Mucosa of rectum (tissue), 2 donors: ENCODE measurements around the gene FES.
A peak's percentile ranks its signal among the peaks of the same experiment; 100 is the strongest.

ENCODE experiments used
- H3K27ac ChIP-seq, 2 donors: one replicate each; pipeline ENCODE4 v1.7.0; 2013; ENCODE audit warnings: inconsistent platforms in 2 of 2, low read depth in 2 of 2, low read length in 2 of 2
- H3K27me3 ChIP-seq, 2 donors: one replicate each; pipeline ENCODE4 v1.7.0; 2013; ENCODE audit warnings: low read length in 2 of 2; ENCODE audit not compliant: control insufficient read depth in 2 of 2, insufficient read depth in 2 of 2
- H3K36me3 ChIP-seq, 2 donors: one replicate each; pipeline ENCODE4 v1.7.0; 2013; ENCODE audit warnings: low read length in 2 of 2; ENCODE audit not compliant: control insufficient read depth in 2 of 2, insufficient read depth in 2 of 2
- H3K4me1 ChIP-seq, 2 donors: one replicate each; pipeline ENCODE4 v1.7.0; 2013; ENCODE audit warnings: low read length in 2 of 2, mild to moderate bottlenecking in 1 of 2; ENCODE audit not compliant: control insufficient read depth in 2 of 2, insufficient read depth in 2 of 2
- H3K4me3 ChIP-seq, 2 donors: one replicate each; pipeline ENCODE4 v1.7.0; 2013; ENCODE audit warnings: low read length in 2 of 2
- H3K9ac ChIP-seq, 2 donors: one replicate each; pipeline ENCODE4 v1.7.0; 2013; ENCODE audit warnings: low read length in 2 of 2, low read depth in 1 of 2, mild to moderate bottlenecking in 1 of 2
- H3K9me3 ChIP-seq, 2 donors: one replicate each; pipeline ENCODE4 v1.7.0; 2013; ENCODE audit warnings: low read length in 2 of 2; ENCODE audit not compliant: control insufficient read depth in 2 of 2
- donor health status: healthy.
- donor health status: Normal muscosa, but diverticular disease.

The FES gene

GRCh38 chr15:90860942-90861675 is 23.2 kb upstream of the FES start:
- H3K9me3 ChIP-seq: no peaks in the 10 kb centered on the region
- H3K4me1 ChIP-seq: peaks cover 8 to 9% of the 10 kb centered on the region in 2 donors
- H3K27ac ChIP-seq: no peak overlapping the region
- no peaks in the 10 kb centered on the region for H3K36me3 ChIP-seq
- no peak overlapping the region for H3K9ac ChIP-seq
- H3K4me3 ChIP-seq: no peak overlapping the region
- H3K27me3 ChIP-seq: no peaks in the 10 kb centered on the region

- H3K27me3 ChIP-seq: no peaks in the 10 kb centered on the region
- H3K4me3 ChIP-seq: no peak overlapping the region
- no peaks in the 10 kb centered on the region for H3K36me3 ChIP-seq
- no peaks in the 10 kb centered on the region for H3K9me3 ChIP-seq
- H3K27ac ChIP-seq: no peak overlapping the region
- no peak overlapping the region for H3K9ac ChIP-seq
- peaks cover 3 to 4% of the 10 kb centered on the region in 2 donors for H3K4me1 ChIP-seq
Observed at GRCh38 chr15:90862487-90862886, 21.8 kb upstream of the FES start.

- Histone ChIP-seq H3K27ac (no peak overlapping the region), H3K9ac (no peak overlapping the region), H3K27me3 (no peaks in the 10 kb centered on the region), H3K36me3 (no peaks in the 10 kb centered on the region), H3K4me3 (no peak overlapping the region), H3K4me1 (peaks cover 5 to 6% of the 10 kb centered on the region in 2 donors), H3K9me3 (no peaks in the 10 kb centered on the region)
Observed at GRCh38 chr15:90862964-90863778, 21.1 kb upstream of the FES start.

- no peak overlapping the region for H3K4me3 ChIP-seq
- no peak overlapping the region for H3K9ac ChIP-seq
- H3K9me3 ChIP-seq: no peaks in the 10 kb centered on the region
- no peak overlapping the region for H3K27ac ChIP-seq
- no peaks in the 10 kb centered on the region for H3K36me3 ChIP-seq
- peaks cover 12 to 14% of the 10 kb centered on the region in 2 donors for H3K4me1 ChIP-seq
- no peaks in the 10 kb centered on the region for H3K27me3 ChIP-seq
Observed at GRCh38 chr15:90863987-90864386, 20.3 kb upstream of the FES start.

- peaks cover 17 to 19% of the 10 kb centered on the region in 2 donors for H3K4me1 ChIP-seq
- no peaks in the 10 kb centered on the region for H3K27me3 ChIP-seq
- no peak overlapping the region for H3K4me3 ChIP-seq
- no peaks in the 10 kb centered on the region for H3K9me3 ChIP-seq
- H3K9ac ChIP-seq: no peak overlapping the region
- no peaks in the 10 kb centered on the region for H3K36me3 ChIP-seq
- H3K27ac ChIP-seq: no peak overlapping the region
Observed at GRCh38 chr15:90864507-90864906, 19.8 kb upstream of the FES start.

GRCh38 chr15:90865702-90866101 is 18.6 kb upstream of the FES start:
- Histone ChIP-seq H3K9me3 (no peaks in the 10 kb centered on the region), H3K4me1 (peaks cover 26 to 31% of the 10 kb centered on the region in 2 donors), H3K4me3 (no peak overlapping the region), H3K9ac (no peak overlapping the region), H3K27me3 (no peaks in the 10 kb centered on the region), H3K27ac (no peak overlapping the region), H3K36me3 (no peaks in the 10 kb centered on the region)

- Histone ChIP-seq H3K4me1 (peaks cover 28 to 35% of the 10 kb centered on the region in 2 donors), H3K27ac (no peak overlapping the region), H3K9me3 (no peaks in the 10 kb centered on the region), H3K4me3 (no peak overlapping the region), H3K9ac (no peak overlapping the region), H3K27me3 (no peaks in the 10 kb centered on the region), H3K36me3 (no peaks in the 10 kb centered on the region)
Observed at GRCh38 chr15:90866161-90866715, 18.1 kb upstream of the FES start.

GRCh38 chr15:90866800-90867199 is 17.5 kb upstream of the FES start:
- Histone ChIP-seq H3K27me3 (no peaks in the 10 kb centered on the region), H3K4me3 (no peak overlapping the region), H3K36me3 (no peaks in the 10 kb centered on the region), H3K9me3 (no peaks in the 10 kb centered on the region), H3K9ac (no peak overlapping the region), H3K4me1 (peaks cover 28 to 35% of the 10 kb centered on the region in 2 donors), H3K27ac (no peak overlapping the region)

GRCh38 chr15:90868261-90868689 is 16.0 kb upstream of the FES start, which contains the start of gene FURIN:
Gene FURIN (plus strand): TSS chr15:90868588. CDS start chr15:90875741, 7,153 bp downstream.
- Histone ChIP-seq H3K9ac (peak within 1 kb of the TSS; percentile 52 to 90), H3K4me3 (peak within 1 kb of the TSS in 1 of 2 donors; percentile 7), H3K27me3 (no peaks in the 10 kb centered on the region), H3K36me3 (no peaks in the 10 kb centered on the region), H3K9me3 (no peaks in the 10 kb centered on the region), H3K4me1 (peaks cover 40 to 47% of the 10 kb centered on the region in 2 donors), H3K27ac (peak within 1 kb of the TSS; percentile 82 to 86)

- peak overlapping the region; percentile 82 to 86 for H3K27ac ChIP-seq
- no peaks in the 10 kb centered on the region for H3K27me3 ChIP-seq
- peaks cover 48 to 54% of the 10 kb centered on the region in 2 donors for H3K4me1 ChIP-seq
- H3K9ac ChIP-seq: peak overlapping the region; percentile 52 to 90
- H3K4me3 ChIP-seq: no peak overlapping the region
- H3K36me3 ChIP-seq: no peaks in the 10 kb centered on the region
- no peaks in the 10 kb centered on the region for H3K9me3 ChIP-seq
Observed at GRCh38 chr15:90869140-90869541, 15.2 kb upstream of the FES start.
